ENCODE measurements around the gene VAT1.

- TF ChIP-seq EZH2 (IDR thresholded peaks at IDR 0.05; ENCODE audit: borderline replicate concordance, insufficient read depth, low read depth, low read length, poor library complexity, severe bottlenecking): no peak
- TF ChIP-seq CTCF (IDR thresholded peaks at IDR 0.05): peak; percentile 64
These were observed 15.3 kb downstream of the VAT1 start, which contains the start of gene IFI35 for GRCh38 chr17:43006639-43007551.

Measured in B cell (primary cell).